HG02884 (cell line): ENCODE measurements around the gene AKAP12.

Experiments
- ATAC-seq: cut with Tn5 transposase; IDR thresholded peaks from one replicate; pipeline ENCODE4 v1.9.1; 2021; ENCODE audit warnings: mild to moderate bottlenecking, moderate library complexity; ENCODE audit not compliant: unreplicated experiment

The AKAP12 gene

DNA sequence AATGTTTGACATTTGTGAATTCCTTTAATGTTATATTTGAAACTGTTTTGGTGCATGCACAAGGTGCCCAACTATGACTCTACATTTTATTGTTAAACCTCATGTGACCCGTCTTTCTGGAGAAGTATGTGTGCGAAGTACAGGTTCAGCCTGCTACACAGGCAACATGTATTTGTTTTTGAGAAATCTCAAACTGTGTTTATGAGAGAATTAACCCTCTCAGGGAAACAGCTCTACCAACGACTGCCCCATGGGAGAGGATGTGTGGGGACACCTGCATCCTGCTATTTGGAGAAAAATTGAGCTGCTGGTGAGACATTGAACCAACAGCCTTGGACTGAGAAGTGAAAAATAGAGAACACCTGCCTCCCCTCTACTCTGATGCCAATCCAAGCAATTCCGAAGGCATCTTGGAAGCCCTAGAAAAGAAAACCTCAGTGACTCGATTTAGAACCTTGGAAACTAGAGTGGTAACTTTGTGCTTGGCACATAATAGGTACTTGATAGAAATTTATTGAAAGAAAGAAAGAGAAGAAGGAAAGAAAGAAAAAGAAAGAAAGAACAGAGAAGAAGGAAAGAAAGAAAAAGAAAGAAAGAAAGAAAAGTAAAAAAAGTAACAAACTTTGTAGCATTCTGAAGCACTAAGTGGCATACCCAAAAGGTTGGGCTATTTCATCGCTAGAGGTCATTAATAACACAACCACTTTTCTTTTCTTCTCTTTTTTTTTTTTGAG is 2.9 kb upstream of the AKAP12 start:
- no peak for ATAC-seq

DNA sequence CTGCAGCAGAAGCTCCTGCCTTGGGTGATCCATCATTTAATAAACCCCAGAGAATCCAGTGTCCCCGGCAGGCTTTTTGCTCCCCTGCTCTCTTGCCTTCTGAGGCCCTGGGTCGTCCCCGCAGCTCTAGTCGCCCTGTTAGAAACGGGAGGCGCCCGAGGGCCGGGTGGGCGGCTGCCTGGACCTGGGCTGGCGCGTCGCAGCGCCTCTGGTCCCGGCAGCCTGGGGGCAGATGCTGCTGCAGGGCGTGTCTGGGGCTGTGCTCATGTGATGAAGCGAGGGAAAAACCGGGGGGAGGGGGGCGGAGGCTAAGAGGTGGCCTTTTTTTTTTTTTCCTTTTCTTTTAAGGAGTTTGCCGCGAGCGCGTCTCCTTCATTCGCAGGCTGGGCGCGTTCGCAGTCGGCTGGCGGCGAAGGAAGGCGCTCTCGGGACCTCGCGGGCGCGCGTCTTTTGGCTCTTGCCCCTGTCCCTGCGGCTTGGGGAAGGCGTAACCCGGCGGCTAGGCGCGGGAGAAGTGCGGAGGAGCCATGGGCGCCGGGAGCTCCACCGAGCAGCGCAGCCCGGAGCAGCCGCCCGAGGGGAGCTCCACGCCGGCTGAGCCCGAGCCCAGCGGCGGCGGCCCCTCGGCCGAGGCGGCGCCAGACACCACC is 394 bp downstream of the AKAP12 start:
- ATAC-seq: peak; percentile 70

DNA sequence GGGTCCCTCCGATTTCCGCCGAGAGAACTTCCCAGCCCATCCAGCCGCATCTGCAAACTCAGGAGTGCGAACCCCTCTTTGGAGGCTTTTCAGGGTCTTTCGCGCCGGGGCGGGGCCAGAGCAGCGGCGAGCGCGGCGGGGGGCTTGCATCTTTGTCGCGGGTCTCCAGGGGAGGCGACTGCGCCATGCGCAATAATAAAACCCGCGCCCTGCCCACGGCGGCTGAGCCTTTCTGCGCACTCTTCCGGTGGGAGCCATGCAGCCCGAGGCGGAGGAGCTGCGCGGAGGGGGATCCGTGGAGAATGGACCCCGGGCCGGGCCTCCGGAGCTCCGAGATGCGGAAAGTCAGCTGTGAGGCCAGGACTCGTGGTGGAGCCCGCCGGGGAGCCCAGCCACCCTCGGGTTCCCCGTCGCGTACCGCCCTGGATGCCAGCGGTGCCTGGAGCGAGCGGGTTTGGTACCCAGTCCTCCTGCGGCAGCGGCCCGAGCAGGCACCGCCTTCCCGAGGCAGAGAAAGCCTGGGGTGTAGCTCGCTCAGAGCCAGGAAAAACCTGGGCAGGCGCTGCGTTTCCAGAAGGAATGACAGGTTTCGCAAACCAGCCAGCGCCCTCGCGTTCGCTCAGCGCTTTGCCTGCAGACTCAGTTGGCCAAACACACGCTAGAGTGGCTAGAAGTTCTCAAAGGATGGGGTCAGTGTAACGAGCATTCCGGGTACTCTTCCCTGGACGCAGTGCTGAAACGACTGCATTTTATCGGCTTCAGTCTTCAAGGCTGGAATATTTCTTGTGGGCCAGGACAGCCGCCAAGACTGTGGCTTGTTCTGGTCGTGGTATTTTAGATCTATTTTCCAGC is 1.2 kb downstream of the AKAP12 start:
- ATAC-seq: no peak

DNA sequence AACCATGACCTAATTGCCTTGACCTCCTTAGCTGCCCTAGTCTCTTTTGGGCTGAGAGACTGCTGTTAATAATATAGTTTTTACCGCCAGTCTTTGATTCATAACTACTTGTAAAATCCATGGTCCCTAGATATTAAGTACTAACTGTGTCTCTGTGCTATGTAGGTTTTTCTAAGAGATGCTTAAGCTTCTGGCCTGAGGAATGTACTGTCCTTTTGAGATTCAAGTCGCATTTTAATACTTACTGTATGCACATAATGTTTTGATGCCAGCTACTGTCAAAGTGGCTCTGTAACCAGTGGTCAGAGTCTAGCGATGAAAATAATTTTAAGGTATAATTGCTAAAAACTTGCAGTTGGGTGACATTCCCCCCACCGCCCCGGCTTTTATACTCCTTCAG is 2.1 kb downstream of the AKAP12 start:
- no peak for ATAC-seq

DNA sequence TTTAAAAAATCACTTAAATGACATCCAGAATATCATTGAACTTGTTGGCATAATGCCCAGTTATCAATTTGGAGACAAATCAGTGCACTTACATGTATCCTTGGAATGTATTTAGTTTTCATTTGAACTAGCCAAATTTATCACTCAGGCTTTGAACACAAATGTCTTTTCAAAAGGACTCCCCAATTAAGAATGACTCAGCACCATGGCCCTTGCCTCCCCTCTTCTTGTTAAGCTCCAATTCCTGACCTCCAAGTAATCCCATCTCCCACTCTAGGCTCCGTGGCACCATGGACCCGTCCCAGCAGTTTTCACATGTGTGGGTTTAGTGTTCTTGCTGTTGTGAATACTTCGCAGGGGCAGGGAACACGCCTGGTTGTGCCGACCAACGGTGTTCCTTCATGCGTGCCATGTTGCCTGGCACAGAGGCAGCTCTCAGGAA is 2.7 kb downstream of the AKAP12 start:
- no peak for ATAC-seq

DNA sequence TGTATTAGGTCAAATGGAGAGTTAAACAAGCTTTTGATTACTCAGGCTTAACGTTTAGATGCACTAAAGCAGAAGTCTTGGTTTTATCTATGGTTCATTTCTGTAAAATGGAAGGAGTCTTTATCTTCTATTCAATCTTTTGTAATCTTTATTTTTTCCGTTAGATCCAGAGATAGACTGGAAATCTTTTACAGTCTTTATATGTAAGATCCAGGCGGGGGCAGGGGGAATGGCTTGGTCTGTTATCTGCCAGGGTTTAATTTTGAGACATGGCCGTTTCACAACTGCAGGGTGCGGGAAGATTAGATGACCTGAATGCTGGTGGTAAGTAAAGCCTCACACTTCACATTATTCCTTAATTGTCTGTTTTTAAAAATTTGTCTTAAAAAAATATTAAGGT is 3.7 kb downstream of the AKAP12 start:
- ATAC-seq: no peak

DNA sequence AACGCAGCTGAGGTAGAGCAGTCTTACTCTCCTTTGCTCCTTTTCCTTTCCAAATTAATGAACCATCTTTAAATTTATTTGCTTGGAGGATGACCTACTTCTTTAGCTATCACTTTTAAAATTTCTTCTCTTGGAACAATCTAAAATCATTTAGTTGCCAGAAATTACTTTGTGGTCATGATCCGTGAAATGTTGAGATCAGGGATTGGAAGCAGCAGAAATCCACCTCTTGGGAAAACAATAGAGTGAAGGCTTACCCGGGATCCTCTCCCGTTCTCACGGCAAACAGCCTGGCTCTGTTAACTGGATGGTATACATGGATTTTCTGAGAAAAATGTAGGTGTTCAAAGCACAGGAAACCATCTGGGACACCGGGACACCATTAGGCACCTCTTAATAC is 7.7 kb downstream of the AKAP12 start:
- no peak for ATAC-seq

DNA sequence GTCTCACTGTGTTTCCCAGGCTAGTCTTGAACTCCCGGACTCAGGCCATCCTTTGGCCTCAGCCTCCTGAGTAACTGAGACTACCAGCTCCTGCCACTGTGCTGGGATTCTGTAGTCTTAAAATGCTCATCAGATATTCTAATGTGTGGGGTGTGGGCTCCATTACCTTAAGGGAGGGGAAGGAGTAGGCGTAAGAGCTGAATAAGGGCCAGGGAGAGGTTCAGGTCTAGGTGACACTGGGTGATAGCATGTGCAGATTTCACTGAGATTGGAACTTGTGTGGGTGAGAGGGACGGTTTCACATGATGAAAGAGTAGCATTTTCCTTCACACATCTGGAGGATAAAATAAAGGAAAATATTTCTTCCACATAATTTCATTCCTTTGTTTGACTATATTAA is 8.5 kb downstream of the AKAP12 start:
- ATAC-seq: no peak

DNA sequence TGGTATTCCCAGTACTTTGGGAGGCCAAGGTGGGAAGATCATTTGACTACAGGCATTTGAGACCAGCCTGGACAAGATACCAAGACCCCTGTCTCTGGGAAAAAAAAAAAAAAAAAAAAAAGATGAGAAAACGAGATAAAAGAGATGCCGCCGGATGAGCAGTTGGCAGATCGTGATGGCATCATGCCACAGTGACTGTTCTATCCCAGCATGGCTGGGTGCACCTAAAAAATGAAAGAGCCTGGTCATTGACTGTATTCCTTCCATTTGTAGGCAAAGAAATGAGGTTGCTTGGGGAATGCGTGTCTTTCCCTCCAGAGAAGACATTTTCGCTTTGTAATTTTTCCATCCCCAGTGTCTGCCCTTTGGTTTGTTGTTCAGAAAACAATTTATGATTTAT is 12.9 kb downstream of the AKAP12 start:
- no peak for ATAC-seq

DNA sequence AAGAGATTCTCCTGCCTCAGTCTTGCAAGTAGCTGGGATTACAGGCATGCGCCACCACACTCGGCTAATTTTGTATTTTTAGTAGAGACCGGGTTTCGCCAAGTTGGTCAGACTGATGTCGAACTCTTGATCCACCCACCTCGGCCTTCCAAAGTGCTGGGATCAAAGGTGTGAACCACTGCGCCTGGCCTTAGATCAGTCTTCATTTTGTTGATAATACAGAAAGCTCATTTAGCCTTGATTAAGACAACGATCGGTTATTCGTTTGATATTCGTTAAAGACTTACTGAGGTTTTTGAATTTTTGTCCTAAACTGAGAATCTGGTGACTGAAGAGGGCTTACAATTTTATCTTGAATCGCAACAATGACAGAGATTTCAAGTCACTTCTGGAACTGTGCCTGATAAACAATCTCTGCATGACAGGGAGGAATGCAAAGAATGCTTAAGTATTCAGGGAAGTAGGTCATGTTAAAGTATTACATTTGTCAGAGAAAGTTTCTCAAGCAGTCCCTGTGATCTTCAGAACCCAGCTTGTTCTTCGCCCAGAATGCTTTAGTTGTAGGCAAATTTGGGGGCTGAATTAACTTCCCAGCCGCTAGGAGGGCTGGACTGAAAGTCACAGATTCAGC is 14.8 kb downstream of the AKAP12 start:
- ATAC-seq: no peak

DNA sequence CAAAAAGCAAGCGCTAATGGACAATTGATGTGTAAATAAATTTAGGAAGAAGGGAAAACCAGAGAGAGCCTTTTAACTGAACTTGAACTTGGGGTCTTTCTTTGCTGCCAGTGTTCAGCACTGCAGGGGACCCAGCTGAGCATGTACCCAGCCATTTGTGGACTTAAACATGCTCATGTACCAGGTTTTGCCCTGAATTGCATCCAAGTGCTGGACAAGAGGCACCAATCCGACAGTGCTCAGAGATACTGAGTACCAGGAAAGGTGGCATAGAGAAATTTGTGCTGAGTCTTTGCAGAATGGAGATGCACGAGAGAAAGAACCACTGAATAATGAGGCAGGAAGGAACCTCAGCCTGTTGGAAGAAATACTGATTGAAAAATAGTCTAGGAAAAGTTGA is 16.0 kb downstream of the AKAP12 start:
- ATAC-seq: no peak

DNA sequence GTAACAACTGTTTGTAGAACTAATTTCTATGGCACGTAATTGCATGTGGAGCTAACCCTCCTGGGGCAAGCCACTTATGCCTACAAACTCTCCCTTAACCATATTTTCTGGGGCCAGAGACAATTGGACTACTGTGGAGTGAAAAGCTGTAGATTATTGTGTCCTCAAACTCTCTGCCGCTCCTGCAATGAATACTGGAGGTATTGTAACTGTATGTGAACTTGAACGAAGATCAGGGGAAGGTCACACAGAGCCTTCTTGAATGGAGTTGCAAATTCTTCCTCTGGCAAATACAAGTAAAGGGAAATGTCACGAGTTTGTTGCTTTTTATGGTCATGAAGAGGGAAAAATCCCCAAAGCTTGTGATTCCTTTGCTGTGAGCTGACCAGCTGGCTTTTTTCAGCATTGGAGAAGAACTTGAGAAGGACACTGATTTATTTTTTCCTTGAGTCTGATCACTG is 18.2 kb downstream of the AKAP12 start:
- ATAC-seq: no peak

DNA sequence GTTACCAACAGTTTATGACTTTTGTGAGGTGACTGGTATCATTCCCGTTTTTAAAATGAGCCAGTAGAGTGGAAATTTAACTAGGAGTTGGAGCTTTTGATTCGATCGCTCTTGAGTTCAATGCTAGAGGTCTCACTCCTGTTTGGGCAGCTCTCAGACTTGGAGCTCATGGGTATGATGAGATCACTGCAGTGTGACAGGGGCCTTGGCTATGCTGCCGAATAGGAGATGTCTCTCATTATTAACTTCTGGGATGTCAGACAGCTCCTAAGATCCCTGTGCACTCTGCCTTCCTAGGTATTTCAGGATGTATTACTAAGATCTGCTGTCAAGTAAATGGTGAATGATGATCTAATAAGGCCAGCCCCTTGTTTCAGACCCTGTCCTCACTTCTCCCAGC is 20.4 kb downstream of the AKAP12 start:
- ATAC-seq: no peak

DNA sequence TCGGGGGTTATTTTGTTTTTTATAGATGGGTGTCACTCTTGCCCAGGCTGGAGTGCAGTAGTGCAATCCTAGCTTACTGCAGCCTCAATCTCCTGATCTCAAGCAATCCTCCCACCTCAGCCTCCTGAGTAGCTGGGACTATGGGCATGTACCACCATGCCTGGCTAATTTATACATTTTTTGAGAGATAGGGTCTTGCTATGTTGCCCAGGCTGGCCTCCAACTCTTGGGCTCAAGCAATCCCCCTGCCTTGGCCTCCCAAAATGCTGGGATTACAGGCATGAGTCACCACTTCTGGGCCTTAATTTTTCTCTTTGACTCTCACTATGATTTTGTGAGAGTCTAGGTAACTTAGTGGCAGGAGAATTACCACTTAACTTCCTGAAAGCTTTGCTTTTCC is 23.3 kb downstream of the AKAP12 start:
- no peak for ATAC-seq

DNA sequence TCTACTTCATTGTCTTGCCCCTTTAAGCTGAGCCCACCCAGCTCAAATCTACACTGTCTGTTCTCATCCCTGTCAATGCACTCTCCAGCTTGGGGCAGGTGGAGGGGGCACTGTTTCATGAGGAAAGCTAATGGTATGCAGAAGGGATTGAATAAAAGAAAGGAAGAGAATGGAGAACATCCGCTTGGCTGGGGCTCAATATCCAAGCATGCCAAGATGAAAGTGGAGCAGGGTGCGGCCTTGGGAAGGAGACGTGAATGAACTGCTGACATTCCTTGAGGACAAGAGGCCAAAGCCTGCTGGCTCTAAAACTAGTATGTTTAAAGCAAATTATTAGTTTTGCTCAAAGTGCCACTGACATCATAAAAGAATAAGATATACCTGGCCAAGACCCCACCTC is 24.2 kb downstream of the AKAP12 start:
- ATAC-seq: no peak

DNA sequence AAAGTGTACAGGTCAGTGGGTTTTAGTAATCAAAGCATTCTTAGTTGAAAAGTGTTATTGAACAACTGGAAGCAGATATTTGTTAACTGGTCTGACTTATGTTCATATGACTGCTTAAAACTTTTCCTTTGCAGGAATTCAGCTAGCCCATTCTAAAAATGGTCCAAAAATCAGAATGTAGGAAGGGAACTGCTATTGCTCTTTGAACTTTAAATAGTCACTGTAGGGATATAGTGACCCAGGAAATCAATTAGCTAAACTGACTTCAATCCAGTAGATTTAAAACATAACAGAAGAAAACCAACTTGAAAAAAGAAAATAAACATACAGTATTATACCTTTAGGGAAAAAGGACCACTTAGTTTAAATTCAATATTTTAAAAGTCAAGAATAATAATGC is 25.5 kb downstream of the AKAP12 start:
- ATAC-seq: no peak

DNA sequence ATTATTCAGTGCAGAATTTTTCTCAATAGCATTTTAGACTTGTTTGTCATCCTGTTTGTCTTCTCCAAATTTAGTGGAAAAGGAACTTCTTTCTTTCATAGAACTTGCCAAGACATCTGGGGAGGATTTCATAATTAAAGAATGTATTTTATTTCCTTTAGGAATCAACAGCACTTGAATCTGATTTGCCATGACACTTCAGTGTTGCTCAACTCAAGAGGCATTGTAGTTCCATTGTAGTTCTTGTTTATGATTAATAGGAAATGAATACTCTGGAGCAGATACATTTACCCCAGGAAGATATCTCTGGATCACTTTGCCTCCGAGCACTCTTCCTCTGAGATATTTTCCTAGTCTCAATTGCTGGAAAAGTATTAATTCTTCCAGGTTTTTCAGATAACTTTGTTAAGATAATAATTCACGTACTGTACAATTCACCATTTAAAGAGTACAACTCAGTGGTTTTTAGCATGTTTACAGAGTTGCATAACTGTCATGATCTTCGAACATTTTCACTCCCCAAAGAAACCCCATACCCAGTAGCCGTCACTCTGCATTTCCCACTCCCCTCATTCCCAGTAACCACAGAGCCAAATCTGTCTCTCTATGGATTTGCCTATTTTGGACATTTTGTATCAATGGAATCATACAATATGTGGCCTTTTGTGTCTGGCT is 29.7 kb downstream of the AKAP12 start:
- no peak for ATAC-seq

DNA sequence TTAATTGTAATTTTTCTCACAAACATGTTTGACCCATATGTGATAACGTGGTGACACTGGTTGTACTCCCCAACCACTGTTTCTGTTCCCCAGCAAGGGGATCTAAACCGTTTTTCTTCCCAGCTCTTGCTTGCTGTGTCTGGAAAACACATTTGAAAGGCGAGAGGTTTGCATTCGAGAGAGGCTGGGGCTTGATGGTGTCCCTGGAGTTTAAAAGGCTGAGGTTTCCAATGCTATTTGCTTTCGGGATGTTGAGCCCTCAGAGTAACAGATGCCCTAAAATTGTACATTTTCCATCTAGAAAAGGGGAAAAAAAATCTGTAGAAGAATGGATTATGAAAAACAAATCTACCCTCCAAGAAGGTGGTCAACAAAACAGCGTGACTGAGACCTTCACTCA is 35.4 kb downstream of the AKAP12 start:
- ATAC-seq: no peak

DNA sequence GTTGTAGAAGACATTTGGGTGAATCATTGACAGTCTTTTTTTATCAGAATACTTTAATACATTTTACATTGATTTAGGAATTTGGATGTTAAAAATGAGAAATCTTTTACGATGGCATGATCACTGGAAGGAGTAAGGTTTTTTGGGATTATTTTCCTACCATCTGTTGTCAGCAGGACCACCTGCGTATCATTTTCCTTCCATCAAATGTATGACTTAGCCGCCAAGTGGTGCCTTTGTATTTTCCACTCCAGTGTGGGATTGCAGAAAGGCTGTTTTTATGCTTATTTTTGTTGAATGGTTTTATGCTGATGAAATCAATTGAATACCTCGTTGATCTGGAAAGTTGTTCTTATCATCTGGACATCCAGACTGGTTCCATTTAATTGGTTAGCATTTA is 35.8 kb downstream of the AKAP12 start:
- ATAC-seq: no peak

DNA sequence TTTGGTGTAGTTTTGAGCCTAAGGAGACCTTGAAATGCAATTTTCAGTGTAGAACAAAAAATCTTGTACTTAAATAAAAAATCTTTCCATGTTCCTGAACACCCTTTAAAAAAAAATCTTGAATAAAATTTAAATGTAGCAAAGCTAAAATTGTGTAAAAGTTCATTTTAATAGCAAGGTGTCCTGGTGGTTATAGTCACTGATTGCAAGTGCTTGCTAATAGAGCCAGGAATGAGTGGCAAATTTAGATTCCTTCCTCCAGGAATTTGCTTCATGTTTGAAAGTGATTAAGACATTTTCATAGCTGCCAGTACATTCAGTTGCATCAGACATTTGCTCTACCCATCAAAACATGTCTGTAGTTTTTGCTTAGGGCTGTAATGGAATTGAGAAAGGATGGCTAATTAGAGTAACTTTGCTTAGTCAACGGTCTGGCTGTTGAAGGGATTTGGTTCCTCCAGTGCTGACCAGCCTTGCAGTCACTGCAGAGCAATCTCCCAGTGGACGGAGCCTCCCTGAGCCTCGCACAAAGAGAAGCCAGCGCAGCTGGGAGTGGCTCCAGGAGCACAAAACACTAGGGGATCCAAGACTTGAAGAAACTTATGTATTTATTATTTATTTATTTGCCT is 36.5 kb downstream of the AKAP12 start:
- ATAC-seq: no peak
